ENCODE data around the gene STARD3NL.
"Not testable (repeated sequence)": the region's sequence is repeated elsewhere in the genome, so short reads cannot be mapped to it uniquely, and the experiment has no call there.

GRCh38 chr7:38239129-38239528 lies 61.1 kb downstream of the STARD3NL start:
- not testable (repeated sequence) for TF ChIP-seq CTCF, POLR2A, POLR2AphosphoS5 (IDR thresholded peaks at IDR 0.05)
